DND-41 (cell line): ENCODE measurements around the gene SOX4.
"Not testable (repeated sequence)": the region's sequence is repeated elsewhere in the genome, so short reads cannot be mapped to it uniquely, and the experiment has no call there.

Experiments
- ATAC-seq: fragments of 200-7000 bp; cut with Tn5 transposase; 3 replicates; pipeline ENCODE4 v1.9.1; 2021; ENCODE audit warnings: low read depth; ENCODE audit not compliant: insufficient read depth
- DNase-seq: peaks from one replicate; pipeline ENCODE4 v3.0.0-alpha.2; 2020
- H2AFZ ChIP-seq: 2 replicates; pipeline ENCODE4 v1.6.0; 2012; ENCODE audit warnings: low read depth, low read length
- H3K27ac ChIP-seq: 2 replicates; pipeline ENCODE4 v1.5.1; 2012; ENCODE audit warnings: low read length, inconsistent platforms
- H3K27me3 ChIP-seq: fragments of 200-600 bp; sonication (generic); 2 replicates; pipeline ENCODE4 v1.6.0; 2012; ENCODE audit warnings: low read length, mild to moderate bottlenecking, inconsistent platforms; ENCODE audit not compliant: insufficient read depth, poor library complexity
- H3K36me3 ChIP-seq: 2 replicates; pipeline ENCODE4 v1.5.1; 2012; ENCODE audit warnings: low read length, inconsistent platforms; ENCODE audit not compliant: insufficient read depth
- H3K4me1 ChIP-seq: 2 replicates; pipeline ENCODE4 v1.5.1; 2012; ENCODE audit warnings: mild to moderate bottlenecking, low read length; ENCODE audit not compliant: insufficient read depth
- H3K4me2 ChIP-seq: 2 replicates; pipeline ENCODE4 v1.6.0; 2012; ENCODE audit warnings: mild to moderate bottlenecking, moderate library complexity, low read length, inconsistent platforms; ENCODE audit not compliant: insufficient read depth
- H3K4me3 ChIP-seq, 2 experiments: fragments of 200-600 bp in 1 of 2; shearing (Covaris generic) in 1 of 2; 2 replicates each; pipeline ENCODE4 v1.5.1; 2012 to 2016; ENCODE audit warnings: inconsistent platforms in 2 of 2, low read length in 2 of 2, mild to moderate bottlenecking in 2 of 2, low read depth in 1 of 2, moderate library complexity in 1 of 2
- H3K79me2 ChIP-seq: 2 replicates; pipeline ENCODE4 v1.6.0; 2012; ENCODE audit warnings: low read length, inconsistent platforms; ENCODE audit not compliant: insufficient read depth
- H3K9ac ChIP-seq: 2 replicates; pipeline ENCODE4 v1.6.0; 2012; ENCODE audit warnings: low read depth, mild to moderate bottlenecking, inconsistent platforms, low read length, moderate library complexity
- H3K9me3 ChIP-seq: 2 replicates; pipeline ENCODE4 v1.5.1; 2012; ENCODE audit warnings: low read length, moderate library complexity, mild to moderate bottlenecking, inconsistent platforms; ENCODE audit not compliant: insufficient read depth, severe bottlenecking
- H4K20me1 ChIP-seq: 2 replicates; pipeline ENCODE4 v1.6.0; 2012; ENCODE audit warnings: low read length; ENCODE audit not compliant: insufficient read depth
- CTCF ChIP-seq: IDR thresholded peaks from 2 replicates; pipeline ENCODE4 v1.5.1; 2012; ENCODE audit warnings: borderline replicate concordance, low read length, moderate library complexity, mild to moderate bottlenecking; ENCODE audit not compliant: poor library complexity, severe bottlenecking; ENCODE audit errors: extremely low read depth
- EZH2 ChIP-seq: IDR thresholded peaks from 3 replicates; pipeline ENCODE4 v1.6.1; 2012; ENCODE audit warnings: borderline replicate concordance, low read depth, mild to moderate bottlenecking, moderate library complexity, low read length, inconsistent platforms; ENCODE audit not compliant: severe bottlenecking

SOX4 gene

DNA sequence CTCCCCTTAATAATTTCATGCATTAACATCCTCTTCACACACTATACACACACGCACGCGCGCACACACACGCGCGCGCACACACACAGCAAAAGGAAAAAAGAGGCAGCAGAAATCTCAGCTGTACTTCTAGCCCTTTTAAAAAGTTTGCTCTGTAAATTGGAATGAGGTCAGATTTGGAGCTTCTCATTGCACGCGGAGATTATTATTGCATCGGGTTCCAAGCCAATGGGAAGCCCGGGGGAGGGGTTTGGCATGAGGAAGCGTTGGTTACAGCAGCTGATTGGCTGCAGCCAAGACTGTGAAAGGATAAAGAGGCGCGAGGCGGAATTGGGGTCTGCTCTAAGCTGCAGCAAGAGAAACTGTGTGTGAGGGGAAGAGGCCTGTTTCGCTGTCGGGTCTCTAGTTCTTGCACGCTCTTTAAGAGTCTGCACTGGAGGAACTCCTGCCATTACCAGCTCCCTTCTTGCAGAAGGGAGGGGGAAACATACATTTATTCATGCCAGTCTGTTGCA, at the start of gene SOX4:
TSS of gene SOX4 (plus strand) at position 340 of the 515 bp plus-strand sequence. CDS start 784 bp downstream, outside the sequence.
- Histone ChIP-seq H4K20me1 (peaks cover 36% of the 10 kb centered on the region), H3K9ac (peak within 1 kb of the TSS; percentile 73), H2AFZ (no peak within 1 kb of the TSS), H3K27ac (peak within 1 kb of the TSS; percentile 92), H3K27me3 (no peaks in the 10 kb centered on the region), H3K4me2 (peak within 1 kb of the TSS; percentile 76), H3K4me1 (peaks cover 30% of the 10 kb centered on the region), H3K9me3 (no peaks in the 10 kb centered on the region), H3K4me3 (peak within 1 kb of the TSS; percentile 50 to 67), H3K36me3 (peaks cover 39% of the 10 kb centered on the region), H3K79me2 (peaks cover 64% of the 10 kb centered on the region)
- ATAC-seq (peak; percentile 77), DNase-seq (peak; percentile 99)
- TF ChIP-seq CTCF (no peak), EZH2 (no peak)

GRCh38 chr6:21552286-21552685, 41.3 kb upstream of the SOX4 start:
- H3K4me3 ChIP-seq, H3K36me3 ChIP-seq, DNase-seq, H3K27me3 ChIP-seq, H2AFZ ChIP-seq, H3K27ac ChIP-seq, H4K20me1 ChIP-seq, H3K4me2 ChIP-seq, ATAC-seq, H3K9me3 ChIP-seq, H3K79me2 ChIP-seq, H3K9ac ChIP-seq, H3K4me1 ChIP-seq: not testable (repeated sequence)

DNA sequence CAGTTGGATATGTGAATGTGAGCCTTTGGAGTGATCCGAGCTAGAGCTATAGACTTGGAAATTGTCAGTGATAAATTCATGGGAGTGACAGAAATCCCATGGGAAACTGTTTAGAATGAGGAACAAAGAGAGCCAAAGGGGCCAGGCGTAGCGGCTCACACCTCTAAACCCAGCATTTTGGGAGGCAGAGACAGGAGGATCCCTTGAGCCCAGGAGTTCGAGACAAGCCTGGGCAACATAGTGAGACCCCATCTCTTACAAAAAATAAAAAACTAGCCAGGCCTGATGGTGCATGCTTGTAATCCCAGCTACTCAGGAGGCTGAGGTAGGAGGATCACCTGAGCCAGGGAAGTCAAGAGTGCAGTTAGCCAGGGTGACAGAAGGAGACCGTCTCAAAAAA, 39.3 kb upstream of the SOX4 start:
- Histone ChIP-seq H3K4me3 (no peak overlapping the region), H3K4me1 (no peaks in the 10 kb centered on the region), H3K9ac (no peak overlapping the region), H3K27me3 (no peaks in the 10 kb centered on the region), H3K4me2 (no peak overlapping the region), H3K9me3 (peaks cover 3% of the 10 kb centered on the region), H3K36me3 (no peaks in the 10 kb centered on the region), H3K79me2 (no peaks in the 10 kb centered on the region), H2AFZ (no peak overlapping the region), H4K20me1 (no peaks in the 10 kb centered on the region), H3K27ac (no peak overlapping the region)
- DNase-seq (no peak), ATAC-seq (no peak)
- no peak for TF ChIP-seq EZH2
- TF ChIP-seq CTCF, result no peak

DNA sequence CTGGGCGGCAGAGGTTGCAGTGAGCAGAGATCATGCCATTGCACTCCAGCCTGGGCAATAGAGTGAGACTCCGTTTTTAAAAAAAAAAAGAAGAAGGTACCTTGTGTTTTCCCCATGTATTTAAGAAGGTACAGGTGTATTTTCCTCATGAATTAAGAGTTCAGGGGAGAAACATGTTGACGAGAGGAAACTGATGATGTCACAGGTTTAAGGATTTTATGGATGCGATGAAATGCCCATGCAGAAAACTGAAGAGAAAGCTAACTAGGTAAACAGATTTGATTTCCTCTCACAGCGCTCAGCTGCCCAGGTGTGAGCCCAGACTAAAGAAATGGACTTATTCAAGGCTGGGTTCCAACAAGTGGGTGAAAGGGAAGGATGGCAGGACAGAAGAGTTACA, 38.4 kb upstream of the SOX4 start:
- H3K4me2 ChIP-seq, result no peak overlapping the region
- no peaks in the 10 kb centered on the region for H3K9me3 ChIP-seq
- no peaks in the 10 kb centered on the region for H3K27me3 ChIP-seq
- no peak overlapping the region for H3K27ac ChIP-seq
- TF ChIP-seq EZH2, result no peak
- no peak for TF ChIP-seq CTCF
- no peaks in the 10 kb centered on the region for H3K36me3 ChIP-seq
- no peak for ATAC-seq
- no peak overlapping the region for H3K9ac ChIP-seq
- no peak overlapping the region for H2AFZ ChIP-seq
- H3K4me1 ChIP-seq, result no peaks in the 10 kb centered on the region
- DNase-seq, result no peak
- H3K4me3 ChIP-seq, result no peak overlapping the region
- H4K20me1 ChIP-seq, result no peaks in the 10 kb centered on the region
- no peaks in the 10 kb centered on the region for H3K79me2 ChIP-seq
